K562 (cell line): ENCODE measurements around the gene SNX33. TPM values are rescaled to one million over a fixed set of nuclear protein-coding genes. Genes with fewer than 3 reads are reported as not detected.

Experiments used
- ATAC-seq: fragments of 200-7000 bp; cut with Tn5 transposase; 3 replicates; pipeline ENCODE4 v1.9.1; 2020; ENCODE audit warnings: moderate library complexity
- BruUV-seq: library from RNA; stranded (reverse); fragments of 400-500 nt; replicated peaks from 2 replicates; lab custom pipeline; 2021; lab: Mats Ljungman, UMichigan
- CTCF ChIA-PET: fragments of 300-600 bp; formaldehyde crosslinking; extraction: SDS; loops from one replicate; lab custom pipeline; 2021; ENCODE audit warnings: low intra/inter-chr PET ratio; lab: Yijun Ruan, JAX
- POLR2A ChIA-PET: fragments of 300-600, 350-650 bp; sonication (Branson Sonifier 250); formaldehyde crosslinking; extraction: SDS; loops from one replicate; lab custom pipeline; 2021; ENCODE audit warnings: antibody characterized with exemption, inconsistent platforms; lab: Yijun Ruan, JAX
- DNase-seq, 4 experiments: peaks; one replicate each; pipeline versions ENCODE4 v3.0.0 to v3.0.0-alpha.2; 2011 to 2018; ENCODE audit warnings: low spot score in 3 of 4, mixed read lengths in 3 of 4; ENCODE audit errors: extremely low read depth in 1 of 4
- FAIRE-seq: peaks from 2 replicates; lab custom pipeline; 2011; peaks lifted over from hg19 to GRCh38; lab: Jason Lieb, UNC
- H2AFZ ChIP-seq: 2 replicates; pipeline ENCODE4 v1.6.0; 2011; ENCODE audit warnings: low read depth, low read length, control low read depth, inconsistent platforms
- H3K27ac ChIP-seq: fragments of 200-600 bp; 3 replicates; pipeline ENCODE4 v1.8.0; 2011; ENCODE audit warnings: low read depth, mild to moderate bottlenecking, control low read depth, inconsistent platforms, low read length, moderate library complexity, mixed read lengths; ENCODE audit errors: extremely low read depth
- H3K27me3 ChIP-seq, 2 experiments: fragments of 300-600 bp in 1 of 2; 2 replicates in 1 of 2; 3 replicates in 1 of 2; pipeline versions ENCODE4 v1.6.0 to v1.8.0; 2011; ENCODE audit warnings: inconsistent platforms in 2 of 2, low read length in 2 of 2, mild to moderate bottlenecking in 1 of 2, mixed read lengths in 1 of 2, moderate library complexity in 1 of 2; ENCODE audit not compliant: control insufficient read depth in 2 of 2, insufficient read depth in 2 of 2
- H3K36me3 ChIP-seq: fragments of 300-600 bp; 3 replicates; pipeline ENCODE4 v1.8.0; 2011; ENCODE audit warnings: mild to moderate bottlenecking, low read length, inconsistent platforms; ENCODE audit not compliant: control insufficient read depth, insufficient read depth
- H3K4me1 ChIP-seq, 2 experiments: fragments of 200-600 bp in 1 of 2; replicated peaks in 1 of 2; 2 replicates in 1 of 2; 3 replicates in 1 of 2; pipeline versions ENCODE4 v1.5.1 to v1.8.0; 2011; ENCODE audit warnings: inconsistent platforms in 2 of 2, low read length in 2 of 2, mild to moderate bottlenecking in 1 of 2, mixed read lengths in 1 of 2, moderate library complexity in 1 of 2; ENCODE audit not compliant: control insufficient read depth in 2 of 2, insufficient read depth in 2 of 2
- H3K4me2 ChIP-seq: 2 replicates; pipeline ENCODE4 v1.6.1; 2011; ENCODE audit warnings: low read length, control low read depth, inconsistent platforms, mixed read lengths; ENCODE audit not compliant: insufficient read depth
- H3K4me3 ChIP-seq: fragments of 200-600 bp; sonication (generic), shearing (Covaris generic); 2 replicates; pipeline ENCODE4 v1.5.1; 2016; ENCODE audit warnings: control low read depth, inconsistent platforms
- H3K79me2 ChIP-seq: fragments of 200-600 bp; 3 replicates; pipeline ENCODE4 v1.8.0; 2011; ENCODE audit warnings: low read length, inconsistent platforms; ENCODE audit not compliant: control insufficient read depth, insufficient read depth
- H3K9ac ChIP-seq, 2 experiments: 2 replicates each; pipeline versions ENCODE4 v1.6.0 to v1.6.1; 2011; ENCODE audit warnings: low read depth in 2 of 2, low read length in 2 of 2, control low read depth in 1 of 2, inconsistent platforms in 1 of 2, mild to moderate bottlenecking in 1 of 2, mixed read lengths in 1 of 2; ENCODE audit not compliant: insufficient read depth in 1 of 2
- H3K9me1 ChIP-seq: one replicate; pipeline ENCODE4 v1.6.0; 2011; ENCODE audit warnings: inconsistent platforms, mild to moderate bottlenecking, low read length, moderate library complexity; ENCODE audit not compliant: control insufficient read depth, insufficient read depth
- H3K9me3 ChIP-seq: replicated peaks from 2 replicates; pipeline ENCODE4 v1.5.1; 2011; ENCODE audit warnings: low read depth, low read length, inconsistent platforms; ENCODE audit not compliant: control insufficient read depth, insufficient read depth
- H4K20me1 ChIP-seq: replicated peaks from 2 replicates; pipeline ENCODE4 v1.6.1; 2011; ENCODE audit warnings: low read length, inconsistent platforms, mixed read lengths; ENCODE audit not compliant: control insufficient read depth, insufficient read depth
- CBFA2T2 ChIP-seq: fragments of 450-650 bp; conservative IDR thresholded peaks from 2 replicates; pipeline ENCODE4 v1.6.1; 2017; ENCODE audit warnings: mild to moderate bottlenecking
- CBFA2T3 ChIP-seq: fragments of 450-650 bp; IDR thresholded peaks from 2 replicates; pipeline ENCODE4 v1.6.1; 2017
- HBP1 ChIP-seq: fragments of 450-650 bp; formaldehyde crosslinking; IDR thresholded peaks from 2 replicates; pipeline ENCODE4 v1.4.0; 2022; ENCODE audit warnings: missing genetic modification characterization
- TAL1 ChIP-seq: fragments of 450-650 bp; IDR thresholded peaks from 2 replicates; pipeline ENCODE4 v1.6.1; 2016; ENCODE audit warnings: mild to moderate bottlenecking
- TCF3 ChIP-seq: sonication (generic); formaldehyde crosslinking; IDR thresholded peaks from 2 replicates; pipeline ENCODE4 v1.4.0; 2020; ENCODE audit warnings: mild to moderate bottlenecking, missing genetic modification reagents
- U2AF2 ChIP-seq: fragments of 200-400 bp; formaldehyde crosslinking; optimal IDR thresholded peaks from 2 replicates; pipeline ENCODE3; 2017; ENCODE audit warnings: low read depth, mild to moderate bottlenecking, low read length
- ZZZ3 ChIP-seq: fragments of 450-650 bp; IDR thresholded peaks from 2 replicates; pipeline ENCODE4 v1.6.1; 2016; ENCODE audit warnings: antibody characterized with exemption, mild to moderate bottlenecking, moderate library complexity
- WGBS: fragments of 100-300 bp; shearing (Covaris generic); methylation state at CpG from one replicate; pipeline ENCODE4 v1.1.6; 2016; ENCODE audit warnings: low coverage, mixed read lengths; ENCODE audit not compliant: insufficient coverage; ENCODE audit errors: missing lambda C conversion rate; 5-methylcytosine and 5-hydroxymethylcytosine counted together
- in situ Hi-C: fragments of 300-500 bp; cut with MboI; formaldehyde crosslinking; loops from 4 replicates; pipeline ENCODE4 v1.15.0; 2018; ENCODE audit warnings: inconsistent platforms, mixed read lengths
- intact Hi-C: fragments of 100-400 bp; cut with micrococcal nuclease; formaldehyde crosslinking; loops from 2 replicates; pipeline ENCODE4 v1.14.2; 2022
- polyA plus RNA-seq, 8 experiments: library from polyadenylated mRNA; depleted of rRNA in 4 of 8; stranded (reverse) in 5 of 8; unstranded in 3 of 8; fragments of >200 nt; fragmentation: Nextera tagmentation in 2 of 8; fragmentation: Illumina TruSeq in 1 of 8; extraction: Ambion mirVana in 2 of 8; extraction: Trizol in 1 of 8; gene quantifications; 2 replicates each; pipeline versions ENCODE4 v1.2.1 to v1.2.3, GENCODE V29; 2011 to 2014; ENCODE audit warnings: inconsistent platforms in 1 of 8, missing spikeins in 1 of 8
- total RNA-seq, 7 experiments: library from RNA; depleted of rRNA in 6 of 7; stranded (reverse); fragments of >200 nt in 6 of 7; fragmentation: Illumina TruSeq in 2 of 7; extraction: Trizol in 2 of 7; gene quantifications; 2 replicates each; pipeline versions ENCODE4 v1.2.1 to v1.2.3, GENCODE V29; 2011 to 2021; ENCODE audit warnings: low replicate concordance in 1 of 7

Gene SNX33
- total and polyA plus RNA-seq, 9 of the 15 experiments (the other 6 are each of a cell fraction or from before 2014, with no cell fraction given), result 1.4 to 14.1 (median 8.2) TPM

GRCh38 chr15:75669879-75670212 lies 22.1 kb downstream of the SNX33 start:
- Histone ChIP-seq H3K4me1 (peaks cover 10 to 37% of the 10 kb centered on the region in 2 experiments; a peak in 4 of 5 replicates), H3K27me3 (no peaks in the 10 kb centered on the region), H3K27ac (no peak overlapping the region), H3K4me2 (no peak overlapping the region), H3K9me3 (no peaks in the 10 kb centered on the region), H3K9me1 (peaks cover 3% of the 10 kb centered on the region), H2AFZ (no peak overlapping the region), H3K4me3 (no peak overlapping the region), H4K20me1 (peaks cover 6% of the 10 kb centered on the region), H3K79me2 (no peaks in the 10 kb centered on the region), H3K9ac (peak overlapping the region in 1 of 2 experiments; percentile 83; a peak in 3 of 4 replicates)
- BruUV-seq, result no TSS peak
- peak in 2 of 4 experiments; percentile 53 to 59 for DNase-seq
- WGBS, result 6% methylated on average over 6 of the region's 6 CpGs
- ChIA-PET CTCF (no interaction called here), POLR2A (interaction anchor here (1.3 to 1.4 kb wide), 2 partner anchors 9 to 22 kb away, joined by 3 to 14 read pairs; partner anchors contain the start of gene SNX33)
- ATAC-seq, result peak; percentile 62
- FAIRE-seq, result peak; percentile 42
- intact Hi-C loops, result no loop called here
- in situ Hi-C loops, result loop anchor here (10.0 kb wide), 1 partner anchor 645 kb away; the partner anchor contains the start of gene PPCDC
- TF ChIP-seq CBFA2T3, result peak; percentile 75
- TF ChIP-seq U2AF2, result no peak
- TF ChIP-seq TAL1, result peak; percentile 32; the same call in 1 of the 2 replicates
- no peak for TF ChIP-seq HBP1
- peak; percentile 49 for TF ChIP-seq CBFA2T2
- peak; percentile 47; the same call in 1 of the 2 replicates for TF ChIP-seq TCF3 (CRISPR knock-in tag)
- no peak for TF ChIP-seq ZZZ3
- TF ChIP-seq, all 486 proteins: peak for 4
- no peaks in the 10 kb centered on the region for H3K36me3 ChIP-seq
